ENCODE results near the gene DPYSL4.

Gene DPYSL4

GRCh38 chr10:132236161-132236560 lies 49.4 kb downstream of the DPYSL4 start:
- no peaks in the 10 kb centered on the region for H3K9me2 ChIP-seq (replicated peaks; ENCODE audit: control insufficient read depth, low read length)
- no peak for TF ChIP-seq CTCF (IDR thresholded peaks at IDR 0.05; ENCODE audit: low read depth, low read length, poor library complexity, severe bottlenecking)
- TF ChIP-seq EZH2phosphoT487 (IDR thresholded peaks at IDR 0.05; ENCODE audit: borderline replicate concordance, low read length), result no peak
- H3K79me2 ChIP-seq (ENCODE audit: control insufficient read depth, low read length), result no peaks in the 10 kb centered on the region
- H4K20me1 ChIP-seq (ENCODE audit: control insufficient read depth, insufficient read depth, low read depth, low read length), result no peaks in the 10 kb centered on the region
- H3K4me3 ChIP-seq (ENCODE audit: low read length), result no peak overlapping the region
- no peak overlapping the region for H3K27ac ChIP-seq (ENCODE audit: low read depth, low read length)
- no peaks in the 10 kb centered on the region for H3K27me3 ChIP-seq (ENCODE audit: control insufficient read depth, low read length)
- H3K4me1 ChIP-seq (ENCODE audit: control insufficient read depth, low read length), result peaks cover 12% of the 10 kb centered on the region
- H3F3A ChIP-seq (ENCODE audit: control insufficient read depth, insufficient read depth), result no peaks in the 10 kb centered on the region
- H3K9me3 ChIP-seq (ENCODE audit: control insufficient read depth, insufficient read depth, low read length), result no peaks in the 10 kb centered on the region
- no peak overlapping the region for H3K4me2 ChIP-seq (ENCODE audit: low read length)
- no peaks in the 10 kb centered on the region for H3K36me3 ChIP-seq (ENCODE audit: control insufficient read depth, low read length)

- H3K27ac ChIP-seq (ENCODE audit: low read depth, low read length), result no peak overlapping the region
- H3K27me3 ChIP-seq (ENCODE audit: control insufficient read depth, low read length), result no peaks in the 10 kb centered on the region
- peaks cover 9% of the 10 kb centered on the region for H3K4me1 ChIP-seq (ENCODE audit: control insufficient read depth, low read length)
Observed at GRCh38 chr10:132236881-132237280, 50.1 kb downstream of the DPYSL4 start.

GRCh38 chr10:132237396-132237795 lies 50.6 kb downstream of the DPYSL4 start:
- TF ChIP-seq EZH2phosphoT487 (IDR thresholded peaks at IDR 0.05; ENCODE audit: borderline replicate concordance, low read length) (no peak), CTCF (IDR thresholded peaks at IDR 0.05; ENCODE audit: low read depth, low read length, poor library complexity, severe bottlenecking) (no peak)
- Histone ChIP-seq H4K20me1 (ENCODE audit: control insufficient read depth, insufficient read depth, low read depth, low read length) (no peaks in the 10 kb centered on the region), H3K9me2 (replicated peaks; ENCODE audit: control insufficient read depth, low read length) (no peaks in the 10 kb centered on the region), H3K4me1 (ENCODE audit: control insufficient read depth, low read length) (peaks cover 4% of the 10 kb centered on the region), H3K4me2 (ENCODE audit: low read length) (no peak overlapping the region), H3K4me3 (ENCODE audit: low read length) (no peak overlapping the region), H3K27ac (ENCODE audit: low read depth, low read length) (no peak overlapping the region), H3K79me2 (ENCODE audit: control insufficient read depth, low read length) (no peaks in the 10 kb centered on the region), H3K36me3 (ENCODE audit: control insufficient read depth, low read length) (no peaks in the 10 kb centered on the region), H3F3A (ENCODE audit: control insufficient read depth, insufficient read depth) (no peaks in the 10 kb centered on the region), H3K27me3 (ENCODE audit: control insufficient read depth, low read length) (no peaks in the 10 kb centered on the region), H3K9me3 (ENCODE audit: control insufficient read depth, insufficient read depth, low read length) (no peaks in the 10 kb centered on the region)

More at GRCh38 chr10:132236881-132237280, 50.1 kb downstream of the DPYSL4 start:
- H3K4me3 ChIP-seq (ENCODE audit: low read length), result no peak overlapping the region
- H3K4me2 ChIP-seq (ENCODE audit: low read length), result no peak overlapping the region
- H4K20me1 ChIP-seq (ENCODE audit: control insufficient read depth, insufficient read depth, low read depth, low read length), result no peaks in the 10 kb centered on the region
- H3K9me2 ChIP-seq (replicated peaks; ENCODE audit: control insufficient read depth, low read length), result no peaks in the 10 kb centered on the region
- TF ChIP-seq EZH2phosphoT487 (IDR thresholded peaks at IDR 0.05; ENCODE audit: borderline replicate concordance, low read length), result no peak
- H3K36me3 ChIP-seq (ENCODE audit: control insufficient read depth, low read length), result no peaks in the 10 kb centered on the region
- H3F3A ChIP-seq (ENCODE audit: control insufficient read depth, insufficient read depth), result no peaks in the 10 kb centered on the region
- H3K9me3 ChIP-seq (ENCODE audit: control insufficient read depth, insufficient read depth, low read length), result no peaks in the 10 kb centered on the region
- H3K79me2 ChIP-seq (ENCODE audit: control insufficient read depth, low read length), result no peaks in the 10 kb centered on the region

GRCh38 chr10:132237871-132238270 lies 51.1 kb downstream of the DPYSL4 start:
- no peak for TF ChIP-seq CTCF (IDR thresholded peaks at IDR 0.05; ENCODE audit: low read depth, low read length, poor library complexity, severe bottlenecking)
- no peak for TF ChIP-seq EZH2phosphoT487 (IDR thresholded peaks at IDR 0.05; ENCODE audit: borderline replicate concordance, low read length)
- no peak overlapping the region for H3K4me2 ChIP-seq (ENCODE audit: low read length)
- no peaks in the 10 kb centered on the region for H4K20me1 ChIP-seq (ENCODE audit: control insufficient read depth, insufficient read depth, low read depth, low read length)
- no peak overlapping the region for H3K4me3 ChIP-seq (ENCODE audit: low read length)
- no peak overlapping the region for H3K27ac ChIP-seq (ENCODE audit: low read depth, low read length)
- no peaks in the 10 kb centered on the region for H3F3A ChIP-seq (ENCODE audit: control insufficient read depth, insufficient read depth)
- H3K27me3 ChIP-seq (ENCODE audit: control insufficient read depth, low read length), result no peaks in the 10 kb centered on the region
- no peaks in the 10 kb centered on the region for H3K4me1 ChIP-seq (ENCODE audit: control insufficient read depth, low read length)
- H3K36me3 ChIP-seq (ENCODE audit: control insufficient read depth, low read length), result no peaks in the 10 kb centered on the region
- no peaks in the 10 kb centered on the region for H3K79me2 ChIP-seq (ENCODE audit: control insufficient read depth, low read length)
- no peaks in the 10 kb centered on the region for H3K9me3 ChIP-seq (ENCODE audit: control insufficient read depth, insufficient read depth, low read length)
- H3K9me2 ChIP-seq (replicated peaks; ENCODE audit: control insufficient read depth, low read length), result no peaks in the 10 kb centered on the region
